Omental fat pad (tissue), 4 donors: Measurements from ENCODE around the gene RIN3. TPM values are rescaled to one million over a fixed set of nuclear protein-coding genes. Genes with fewer than 3 reads are reported as not detected.

Experiments
- ATAC-seq: fragments of 150-250 bp; one replicate; pipeline ENCODE4 v1.9.1; 2016; ENCODE audit warnings: mild to moderate bottlenecking, moderate library complexity; ENCODE audit not compliant: low FRiP score
- DNase-seq: peaks from one replicate; pipeline ENCODE4 v3.0.0-alpha.2; 2019; ENCODE audit warnings: low spot score
- total RNA-seq, 4 donors: library from RNA; depleted of rRNA; stranded (reverse); fragments of >200 nt; gene quantifications; one replicate each; pipeline ENCODE4 v1.1.0, GENCODE V29; 2016
- TF ChIP-seq, protein P1 (sequence below), 3 donors: fragments of 450-650 bp; IDR thresholded peaks; one replicate each; pipeline ENCODE4 v1.5.1; 2016 to 2017; ENCODE audit warnings: antibody characterized with exemption in 3 of 3, mild to moderate bottlenecking in 3 of 3, moderate library complexity in 2 of 3

RIN3 gene
- total RNA-seq, 4 donors from 2014 or later: 11.6 to 36.3 (median 20.2) TPM

DNA sequence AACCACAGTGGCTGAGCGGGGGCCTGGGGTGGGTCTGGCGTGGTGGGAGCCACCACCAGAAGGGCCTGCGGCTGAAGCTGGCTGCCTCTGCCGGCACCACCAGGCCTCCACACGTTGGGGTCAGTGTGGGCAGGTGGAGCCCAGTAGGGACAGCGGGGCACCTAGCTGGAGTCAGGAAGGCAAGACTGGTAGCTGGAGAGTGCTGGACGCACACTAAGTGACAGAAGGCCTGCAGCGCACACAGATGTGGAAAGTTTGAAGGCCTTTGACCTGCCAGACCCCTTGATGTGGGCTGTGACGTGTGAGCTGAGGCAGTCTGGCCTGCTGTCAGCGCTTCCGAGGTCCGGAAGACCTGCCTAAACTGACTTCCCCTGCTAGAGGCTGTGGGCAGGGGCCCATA lies 26.3 kb downstream of the RIN3 start:
- DNase-seq: no peak

DNA sequence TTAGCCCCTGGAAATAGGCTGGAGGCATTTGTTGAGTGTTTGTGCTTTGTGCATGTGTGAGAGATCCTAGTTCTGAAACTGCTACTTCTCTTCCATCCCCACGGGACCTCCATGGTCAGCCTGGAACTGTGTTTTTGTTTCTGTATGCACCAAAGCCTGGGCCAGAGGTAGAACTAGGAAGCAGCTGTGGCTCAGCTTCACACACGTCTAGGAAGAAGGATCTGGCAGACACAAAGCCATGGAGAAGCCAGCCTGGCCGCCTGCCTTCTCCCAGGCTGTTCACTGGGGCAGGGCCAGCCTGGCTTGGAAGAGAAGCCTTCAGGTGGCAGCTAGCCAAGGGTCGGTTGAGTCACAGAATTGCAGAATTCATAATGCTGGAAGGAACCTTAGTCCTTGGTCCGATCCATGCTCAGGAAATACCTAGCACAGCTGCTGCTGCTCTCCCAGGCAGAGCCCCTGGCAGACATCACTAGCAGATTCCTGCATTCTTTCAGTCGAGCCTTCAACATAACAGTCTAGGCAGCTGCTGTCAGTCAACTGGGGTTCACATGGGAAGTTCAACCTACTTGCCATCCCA lies 27.0 kb downstream of the RIN3 start:
- ATAC-seq (peak; percentile 93), DNase-seq (peak; percentile 83)
- TF ChIP-seq, protein P1, sequence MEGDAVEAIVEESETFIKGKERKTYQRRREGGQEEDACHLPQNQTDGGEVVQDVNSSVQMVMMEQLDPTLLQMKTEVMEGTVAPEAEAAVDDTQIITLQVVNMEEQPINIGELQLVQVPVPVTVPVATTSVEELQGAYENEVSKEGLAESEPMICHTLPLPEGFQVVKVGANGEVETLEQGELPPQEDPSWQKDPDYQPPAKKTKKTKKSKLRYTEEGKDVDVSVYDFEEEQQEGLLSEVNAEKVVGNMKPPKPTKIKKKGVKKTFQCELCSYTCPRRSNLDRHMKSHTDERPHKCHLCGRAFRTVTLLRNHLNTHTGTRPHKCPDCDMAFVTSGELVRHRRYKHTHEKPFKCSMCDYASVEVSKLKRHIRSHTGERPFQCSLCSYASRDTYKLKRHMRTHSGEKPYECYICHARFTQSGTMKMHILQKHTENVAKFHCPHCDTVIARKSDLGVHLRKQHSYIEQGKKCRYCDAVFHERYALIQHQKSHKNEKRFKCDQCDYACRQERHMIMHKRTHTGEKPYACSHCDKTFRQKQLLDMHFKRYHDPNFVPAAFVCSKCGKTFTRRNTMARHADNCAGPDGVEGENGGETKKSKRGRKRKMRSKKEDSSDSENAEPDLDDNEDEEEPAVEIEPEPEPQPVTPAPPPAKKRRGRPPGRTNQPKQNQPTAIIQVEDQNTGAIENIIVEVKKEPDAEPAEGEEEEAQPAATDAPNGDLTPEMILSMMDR (IDR thresholded peaks at IDR 0.05): no peak

More for the DNA sequence above, 26.3 kb downstream of the RIN3 start:
- TF ChIP-seq, protein P1 (IDR thresholded peaks at IDR 0.05): no peak
- no peak for ATAC-seq

DNA sequence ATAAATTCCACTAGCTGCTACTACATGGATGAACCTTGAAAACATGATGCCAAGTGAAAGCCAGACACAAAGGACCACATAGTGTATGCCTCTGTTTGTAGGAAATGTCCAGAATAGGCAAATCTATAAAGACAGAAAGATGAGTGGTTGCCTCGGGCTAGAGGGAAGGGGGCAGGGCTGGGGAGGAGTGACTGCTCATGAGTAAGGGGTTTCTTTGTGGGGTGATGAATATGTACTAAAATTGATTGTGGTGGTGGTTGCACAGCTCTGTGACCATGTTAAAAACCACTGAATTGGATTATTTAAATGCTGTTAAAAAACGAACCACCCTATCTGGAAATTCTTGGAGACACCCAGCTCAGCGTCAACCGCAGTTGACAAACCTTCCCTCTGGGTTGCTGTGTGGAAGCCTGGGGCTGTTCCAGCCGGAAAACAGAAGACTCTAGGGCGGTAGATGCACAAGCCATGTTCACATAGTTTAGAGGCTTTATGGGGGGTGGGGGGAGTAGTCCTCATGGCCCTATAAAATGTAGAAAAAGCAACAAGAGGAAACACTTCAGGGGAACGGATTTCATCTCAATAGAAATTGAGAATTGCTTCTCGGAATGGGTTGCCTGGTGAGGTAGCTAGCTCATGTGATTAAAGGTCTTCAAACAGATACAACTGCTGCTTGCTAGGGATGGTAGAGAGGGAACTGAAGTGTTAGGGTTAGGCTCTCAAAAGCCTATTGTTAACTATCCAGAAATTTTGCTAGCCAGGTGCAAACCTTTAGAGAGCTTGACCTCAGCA lies 29.4 kb downstream of the RIN3 start:
- TF ChIP-seq, protein P1 (IDR thresholded peaks at IDR 0.05): no peak

DNA sequence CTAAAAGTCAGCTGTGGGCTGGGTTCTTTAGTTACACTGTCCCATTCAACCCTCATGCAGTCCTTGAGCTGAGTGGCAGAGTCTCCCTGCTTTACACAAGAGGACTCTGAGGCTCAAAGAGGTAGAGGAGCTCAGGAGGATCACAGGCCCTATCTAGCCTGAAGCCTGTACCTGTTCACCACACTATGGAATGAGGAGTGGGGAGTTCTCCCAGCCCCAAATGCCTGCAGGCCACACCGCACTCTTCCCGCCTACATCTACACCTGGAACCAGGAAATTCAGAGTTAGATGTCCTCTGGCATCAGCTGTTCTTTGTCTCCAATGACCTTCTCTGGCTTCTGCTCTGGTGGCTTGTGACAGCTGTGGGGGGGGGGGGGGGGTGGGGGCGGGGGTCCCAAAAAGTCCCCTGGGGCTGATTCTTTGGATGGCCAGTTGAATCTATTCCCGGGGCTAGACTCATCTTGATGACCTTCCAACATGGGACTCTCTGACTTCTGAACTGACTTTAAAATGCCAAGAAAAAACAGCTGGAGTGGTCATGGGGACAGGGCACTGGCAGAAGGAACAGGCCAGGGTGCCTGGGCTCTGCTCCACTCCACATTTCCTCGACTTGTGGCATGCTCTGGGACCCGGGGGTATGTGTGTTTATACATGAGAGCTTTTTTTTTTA lies 30.6 kb downstream of the RIN3 start:
- ATAC-seq: no peak
- no peak for DNase-seq
- TF ChIP-seq, protein P1 (IDR thresholded peaks at IDR 0.05): no peak

More for the DNA sequence above, 29.4 kb downstream of the RIN3 start:
- no peak for DNase-seq
- no peak for ATAC-seq

DNA sequence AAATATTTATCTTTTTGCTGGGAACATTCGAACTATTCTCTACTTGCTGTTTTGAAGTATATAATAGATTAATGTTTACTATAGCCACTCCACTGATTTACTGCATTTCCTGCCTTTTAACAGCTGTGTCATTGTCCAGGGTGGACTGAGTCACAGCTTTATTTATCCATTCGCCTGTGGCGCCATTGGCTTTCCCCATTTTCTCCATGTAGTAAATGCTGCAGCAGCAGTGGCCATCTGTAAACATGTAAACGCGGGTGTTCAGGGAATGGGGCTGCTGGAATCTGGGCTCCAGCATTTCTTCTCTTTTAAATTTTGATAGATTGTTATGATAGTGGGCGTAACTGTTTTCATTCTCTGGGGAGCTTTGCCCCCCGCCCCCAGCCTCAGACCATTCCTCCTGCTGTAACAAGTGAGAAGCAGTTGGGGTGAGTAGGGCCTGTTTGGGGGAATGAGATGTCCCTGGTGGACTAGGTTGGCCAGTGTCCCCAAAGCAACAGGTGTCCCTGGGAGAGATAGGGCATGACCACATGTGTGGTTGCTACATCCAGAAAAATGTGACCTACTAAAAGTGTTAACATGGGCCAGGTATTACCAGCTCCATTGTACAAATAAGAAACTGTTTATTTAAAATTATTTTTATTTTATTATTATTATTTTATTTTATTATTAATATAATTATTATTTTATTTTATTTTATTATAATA lies 32.9 kb downstream of the RIN3 start:
- TF ChIP-seq, protein P1 (IDR thresholded peaks at IDR 0.05): no peak
- ATAC-seq: no peak
- DNase-seq: no peak

DNA sequence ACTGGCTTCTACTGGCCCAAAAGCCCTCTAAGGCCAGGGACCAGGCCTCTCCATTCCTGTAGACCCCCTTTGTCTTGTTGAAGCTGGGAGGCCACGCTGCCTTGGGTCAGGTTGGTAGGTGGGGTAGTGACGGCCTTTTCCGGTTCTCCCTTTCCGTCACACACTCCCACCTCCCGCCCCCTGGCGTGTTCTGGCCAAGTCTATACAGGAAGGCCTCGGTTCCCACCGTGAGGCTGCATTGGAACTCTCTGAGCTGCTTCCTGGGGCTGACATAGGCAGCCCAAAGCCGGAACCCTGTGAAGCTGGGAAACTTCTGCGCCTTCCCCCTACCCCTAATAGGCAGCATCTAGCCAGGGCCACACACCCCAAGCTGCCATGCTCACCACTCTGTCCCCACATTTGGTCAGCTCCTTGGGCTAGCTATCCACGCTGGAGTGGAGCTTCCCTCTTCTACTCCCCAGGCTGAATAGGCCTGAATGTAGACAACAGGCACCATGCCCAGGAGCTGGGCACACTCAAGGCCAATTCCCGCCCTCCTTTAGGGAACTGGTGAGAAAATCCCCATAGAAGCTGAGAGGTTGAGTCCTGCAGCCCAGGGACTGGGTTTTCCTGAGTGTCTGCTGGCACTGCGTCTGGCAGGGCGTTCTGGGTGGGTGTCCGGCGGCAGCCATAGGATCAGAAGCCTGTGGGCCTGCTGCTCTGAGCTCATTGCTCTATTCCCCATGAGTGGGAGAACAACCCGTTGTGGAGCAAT lies 35.7 kb downstream of the RIN3 start:
- TF ChIP-seq, protein P1 (IDR thresholded peaks at IDR 0.05): no peak
- DNase-seq (no peak), ATAC-seq (no peak)
